HUES6 (cell line): ENCODE measurements around the gene OTOP2.
A peak's percentile ranks its signal among the peaks of the same experiment; 100 is the strongest.
"Not testable (repeated sequence)": the region's sequence is repeated elsewhere in the genome, so short reads cannot be mapped to it uniquely, and the experiment has no call there.

Source experiments
- H3K27ac ChIP-seq: 2 replicates; pipeline ENCODE4 v1.7.0; 2013; ENCODE audit warnings: low read depth, mild to moderate bottlenecking, low read length, inconsistent platforms
- H3K27me3 ChIP-seq: 2 replicates; pipeline ENCODE4 v1.6.1; 2013; ENCODE audit warnings: low read length; ENCODE audit not compliant: control insufficient read depth, insufficient read depth
- H3K36me3 ChIP-seq: 2 replicates; pipeline ENCODE4 v1.6.1; 2013; ENCODE audit warnings: low read length; ENCODE audit not compliant: control insufficient read depth, insufficient read depth
- H3K4me1 ChIP-seq: 2 replicates; pipeline ENCODE4 v1.6.1; 2013; ENCODE audit warnings: low read length; ENCODE audit not compliant: control insufficient read depth, insufficient read depth
- H3K4me3 ChIP-seq: 2 replicates; pipeline ENCODE4 v1.5.1; 2013; ENCODE audit warnings: low read depth, low read length
- H3K9ac ChIP-seq: one replicate; pipeline ENCODE4 v1.6.1; 2013; ENCODE audit warnings: mild to moderate bottlenecking, low read length
- H3K9me3 ChIP-seq: 2 replicates; pipeline ENCODE4 v1.6.1; 2013; ENCODE audit warnings: low read depth, low read length; ENCODE audit not compliant: control insufficient read depth, insufficient read depth

The OTOP2 gene

DNA sequence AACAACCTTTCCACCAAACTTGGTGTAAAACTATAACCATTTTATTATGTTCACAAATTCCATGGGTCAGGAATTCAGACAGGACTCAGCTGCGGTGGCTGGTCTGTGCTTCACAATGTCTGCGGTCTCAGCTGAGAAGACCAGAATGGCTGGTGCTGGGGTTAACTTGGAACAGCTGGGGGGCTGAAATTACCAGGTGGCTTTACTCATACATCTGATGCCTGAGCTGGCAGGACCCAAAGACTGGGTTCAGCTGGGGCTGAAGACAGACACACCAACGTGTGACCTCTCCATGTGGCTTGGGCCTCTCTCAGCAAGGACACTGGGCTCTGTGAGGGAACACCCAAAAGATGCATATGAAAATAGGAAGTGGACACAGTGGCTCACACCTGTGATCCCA, 54.2 kb downstream of the OTOP2 start:
- no peaks in the 10 kb centered on the region for H3K36me3 ChIP-seq
- peaks cover 40% of the 10 kb centered on the region for H3K27me3 ChIP-seq
- H3K4me3 ChIP-seq, result no peak overlapping the region
- H3K9me3 ChIP-seq, result no peaks in the 10 kb centered on the region
- H3K4me1 ChIP-seq, result peaks cover 13% of the 10 kb centered on the region
- no peak overlapping the region for H3K9ac ChIP-seq
- H3K27ac ChIP-seq, result no peak overlapping the region

- no peaks in the 10 kb centered on the region for H3K36me3 ChIP-seq
- no peak overlapping the region for H3K9ac ChIP-seq
Observed at GRCh38 chr17:74979408-74980146, 55.5 kb downstream of the OTOP2 start.

GRCh38 chr17:74981318-74981978, 57.4 kb downstream of the OTOP2 start:
- no peaks in the 10 kb centered on the region for H3K9me3 ChIP-seq
- no peaks in the 10 kb centered on the region for H3K36me3 ChIP-seq
- H3K27ac ChIP-seq, result peak overlapping the region; percentile 54; the same call in 1 of the 2 replicates
- peak overlapping the region; percentile 78 for H3K9ac ChIP-seq
- H3K4me1 ChIP-seq, result peaks cover 17% of the 10 kb centered on the region
- peaks cover 10% of the 10 kb centered on the region; the same call in 1 of the 2 replicates for H3K27me3 ChIP-seq
- peak overlapping the region; percentile 97 for H3K4me3 ChIP-seq

More at GRCh38 chr17:74979408-74980146, 55.5 kb downstream of the OTOP2 start:
- H3K4me3 ChIP-seq, result no peak overlapping the region
- peaks cover 16% of the 10 kb centered on the region for H3K4me1 ChIP-seq
- no peaks in the 10 kb centered on the region for H3K9me3 ChIP-seq
- H3K27me3 ChIP-seq, result peaks cover 26% of the 10 kb centered on the region
- H3K27ac ChIP-seq, result no peak overlapping the region

DNA sequence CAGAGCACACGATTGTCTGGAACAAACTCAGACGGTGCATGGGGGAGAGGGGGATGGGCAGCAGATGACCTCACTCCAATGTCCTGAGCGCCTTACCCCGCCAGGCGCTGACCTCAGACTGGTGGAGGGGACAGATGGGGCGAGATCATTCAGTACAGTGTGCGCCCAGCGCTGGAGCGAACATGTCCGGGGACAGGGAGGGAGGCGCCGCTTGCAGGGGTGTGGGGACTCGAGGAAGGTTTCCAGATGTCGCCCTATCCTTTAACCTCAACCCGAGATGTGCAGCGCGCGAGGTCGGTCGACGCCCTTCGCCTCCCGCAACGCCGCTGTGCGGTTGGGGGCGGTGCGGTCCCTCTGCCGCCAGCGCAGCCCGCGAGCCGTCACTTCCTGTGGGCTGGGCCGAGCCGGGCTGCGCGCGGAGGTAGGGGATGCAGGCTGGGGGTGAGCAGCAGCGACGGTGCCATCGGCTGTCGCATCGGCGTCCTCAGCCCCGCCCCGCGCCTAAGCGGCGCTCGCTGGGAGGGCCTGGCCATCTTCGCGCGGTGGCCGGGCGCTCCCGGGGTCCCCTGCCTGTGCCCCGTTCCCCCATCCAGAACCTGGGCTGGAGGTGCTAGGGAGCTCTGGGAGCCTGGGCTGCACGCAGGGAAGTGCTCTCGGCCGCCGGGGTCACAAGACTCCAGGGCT, 58.0 kb downstream of the OTOP2 start:
- peak overlapping the region; percentile 78 for H3K9ac ChIP-seq
- peaks cover 10% of the 10 kb centered on the region; the same call in 1 of the 2 replicates for H3K27me3 ChIP-seq

DNA sequence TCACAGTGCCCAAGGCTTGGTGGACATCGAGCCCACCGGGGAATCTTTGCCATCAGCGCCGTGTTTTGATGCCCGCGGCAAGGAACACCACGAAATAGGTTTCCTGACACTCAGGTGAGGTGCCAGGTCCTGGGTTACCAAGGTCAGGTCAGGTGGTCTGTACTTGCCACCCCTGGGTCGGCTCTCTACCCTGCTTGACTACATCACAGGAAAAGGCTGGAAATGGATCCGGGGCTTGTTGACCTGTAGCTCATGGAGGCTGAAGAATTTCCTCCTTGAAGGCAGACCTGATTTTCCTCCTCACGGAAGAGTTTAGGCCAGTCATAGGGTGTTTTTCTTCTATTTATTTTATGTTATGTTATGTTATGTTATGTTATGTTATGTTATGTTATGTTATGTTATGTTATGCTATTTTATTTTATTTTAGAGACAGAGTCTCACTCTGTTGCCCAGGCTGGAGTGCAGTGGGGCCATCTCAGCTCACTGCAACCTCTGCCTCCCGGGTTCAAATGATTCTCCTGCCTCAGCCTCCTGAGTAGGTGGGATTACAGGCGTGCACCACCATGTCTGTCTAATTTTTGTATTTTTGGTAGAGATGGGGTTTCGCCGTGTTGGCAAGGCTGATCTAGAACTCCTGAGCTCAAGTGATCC, 58.7 kb downstream of the OTOP2 start:
- peak overlapping the region; percentile 97 for H3K4me3 ChIP-seq
- not testable (repeated sequence) for H3K36me3 ChIP-seq, H3K9me3 ChIP-seq, H3K27me3 ChIP-seq
- peak overlapping the region; percentile 78 for H3K9ac ChIP-seq
- peaks cover 21% of the 10 kb centered on the region for H3K4me1 ChIP-seq
- H3K27ac ChIP-seq, result peak overlapping the region; percentile 54; the same call in 1 of the 2 replicates

More for the DNA sequence above, 58.0 kb downstream of the OTOP2 start:
- Histone ChIP-seq H3K36me3 (no peaks in the 10 kb centered on the region), H3K27ac (peak overlapping the region; percentile 54; the same call in 1 of the 2 replicates), H3K4me1 (peaks cover 21% of the 10 kb centered on the region), H3K4me3 (peak overlapping the region; percentile 97), H3K9me3 (no peaks in the 10 kb centered on the region)
